PC-3 (cell line): ENCODE data around the gene HES7. TPM values are rescaled to one million over a fixed set of nuclear protein-coding genes. Genes with fewer than 3 reads are reported as not detected.
A peak's percentile ranks its signal among the peaks of the same experiment; 100 is the strongest.

Experiments used
- ATAC-seq: fragments of 200-7000 bp; cut with Tn5 transposase; 2 replicates; pipeline ENCODE4 v1.9.1; 2020; ENCODE audit warnings: mild to moderate bottlenecking, moderate library complexity
- BruUV-seq: library from RNA; stranded (reverse); fragments of 400-500 nt; replicated peaks from 2 replicates; lab custom pipeline; 2021; lab: Mats Ljungman, UMichigan
- CTCF ChIA-PET: fragments of 300-600 bp; sonication (Branson Sonifier 250); formaldehyde crosslinking; loops from one replicate; lab custom pipeline; 2022; ENCODE audit warnings: antibody characterized with exemption; lab: Charles Lee
- POLR2A ChIA-PET: fragments of 300-600 bp; sonication (Branson Sonifier 250); formaldehyde crosslinking; loops from one replicate; lab custom pipeline; 2022; ENCODE audit warnings: antibody characterized with exemption; ENCODE audit not compliant: unreplicated experiment; lab: Charles Lee
- DNase-seq: peaks from one replicate; pipeline ENCODE4 v3.0.0-alpha.2; 2015
- H2AFZ ChIP-seq: fragments of 300-600 bp; sonication (generic); 2 replicates; pipeline ENCODE4 v1.6.0; 2016; ENCODE audit warnings: antibody characterized with exemption, low read length
- H3F3A ChIP-seq: fragments of 300-600 bp; sonication (generic); one replicate; pipeline ENCODE4 v1.6.0; 2017; ENCODE audit warnings: antibody characterized with exemption, low read length, control low read depth, mild to moderate bottlenecking; ENCODE audit not compliant: unreplicated experiment
- H3K27ac ChIP-seq: fragments of 300-600 bp; sonication (generic); 2 replicates; pipeline ENCODE4 v1.5.1; 2016; ENCODE audit warnings: mild to moderate bottlenecking, low read length
- H3K27me3 ChIP-seq: fragments of 300-600 bp; sonication (generic); 2 replicates; pipeline ENCODE4 v1.6.1; 2016; ENCODE audit warnings: low read length, mixed read lengths
- H3K36me3 ChIP-seq: fragments of 300-600 bp; sonication (generic); 2 replicates; pipeline ENCODE4 v1.6.1; 2016; ENCODE audit warnings: low read depth, mixed run types, low read length, mixed read lengths
- H3K4me1 ChIP-seq: fragments of 300-600 bp; sonication (generic); 2 replicates; pipeline ENCODE4 v1.5.1; 2016; ENCODE audit warnings: low read length; ENCODE audit not compliant: insufficient read depth
- H3K4me2 ChIP-seq: fragments of 300-600 bp; sonication (generic); 2 replicates; pipeline ENCODE4 v1.6.0; 2016; ENCODE audit warnings: low read length
- H3K4me3 ChIP-seq: fragments of 300-600 bp; sonication (generic); 2 replicates; pipeline ENCODE4 v1.5.1; 2016; ENCODE audit warnings: mild to moderate bottlenecking, low read length, mixed read lengths
- H3K79me2 ChIP-seq: fragments of 300-600 bp; sonication (generic); 2 replicates; pipeline ENCODE4 v1.6.1; 2017; ENCODE audit warnings: low read length, mixed read lengths
- H3K9ac ChIP-seq: fragments of 300-600 bp; sonication (generic); 2 replicates; pipeline ENCODE4 v1.6.0; 2016; ENCODE audit warnings: mild to moderate bottlenecking, low read length
- H3K9me2 ChIP-seq: fragments of 300-600 bp; sonication (generic); replicated peaks from 2 replicates; pipeline ENCODE4 v1.6.1; 2016; ENCODE audit warnings: mixed run types, low read length, mixed read lengths
- H3K9me3 ChIP-seq: fragments of 300-600 bp; sonication (generic); 2 replicates; pipeline ENCODE4 v1.6.1; 2016; ENCODE audit warnings: low read length, mixed read lengths
- H4K20me1 ChIP-seq: fragments of 300-600 bp; sonication (generic); 2 replicates; pipeline ENCODE4 v1.6.1; 2016; ENCODE audit warnings: low read length, mixed read lengths
- CTCF ChIP-seq: fragments of 300-600 bp; sonication (generic); conservative IDR thresholded peaks from 2 replicates; pipeline ENCODE4 v1.5.1; 2017; ENCODE audit warnings: antibody characterized with exemption, low read depth, mild to moderate bottlenecking, low read length
- EZH2 ChIP-seq: fragments of 300-600 bp; sonication (generic); IDR thresholded peaks from one replicate; pipeline ENCODE4 v1.6.1; 2017; ENCODE audit warnings: antibody characterized with exemption, mild to moderate bottlenecking, low read length; ENCODE audit not compliant: unreplicated experiment
- EZH2phosphoT487 ChIP-seq: fragments of 300-600 bp; sonication (generic); IDR thresholded peaks from 2 replicates; pipeline ENCODE4 v1.6.1; 2018; ENCODE audit warnings: mild to moderate bottlenecking, antibody characterized with exemption, low read length, borderline replicate concordance
- intact Hi-C: fragments of 100-400 bp; cut with micrococcal nuclease; formaldehyde crosslinking; loops from 2 replicates; pipeline ENCODE4 v1.9.0; 2023
- total RNA-seq: library from RNA; depleted of rRNA; stranded (reverse); fragments of >200 nt; gene quantifications from 2 replicates; pipeline ENCODE4 v1.2.3, GENCODE V29; 2014

The HES7 gene
- total RNA-seq, 1 experiment from 2014 or later = not detected

GRCh38 chr17:8138374-8138671 is 14.4 kb upstream of the HES7 start:
- H3F3A ChIP-seq = no peaks in the 10 kb centered on the region
- CTCF ChIA-PET = interaction anchor here (1.0 kb wide), 1 partner anchor 19 kb away, joined by 7 read pairs; no protein-coding TSS in a partner anchor
- peak overlapping the region; percentile 70 for H3K4me3 ChIP-seq
- no peaks in the 10 kb centered on the region for H3K36me3 ChIP-seq
- H3K4me2 ChIP-seq = peak overlapping the region; percentile 89
- ATAC-seq (peak; percentile 69), DNase-seq (no peak)
- H3K79me2 ChIP-seq = no peaks in the 10 kb centered on the region
- no peaks in the 10 kb centered on the region for H3K9me2 ChIP-seq
- intact Hi-C loops = loop anchor here (1.0 to 5.0 kb wide), 5 partner anchors 8 to 84 kb away; no protein-coding TSS in a partner anchor
- no TSS peak for BruUV-seq
- H3K27ac ChIP-seq = peak overlapping the region; percentile 2; the same call in 1 of the 2 replicates
- peaks cover 6% of the 10 kb centered on the region for H3K4me1 ChIP-seq
- H3K9ac ChIP-seq = peak overlapping the region; percentile 22; the same call in 1 of the 2 replicates
- H3K9me3 ChIP-seq = no peaks in the 10 kb centered on the region
- H4K20me1 ChIP-seq = no peaks in the 10 kb centered on the region
- no peaks in the 10 kb centered on the region for H3K27me3 ChIP-seq
- POLR2A ChIA-PET = interaction anchor here (0.6 kb wide), 1 partner anchor 35 kb away, joined by 3 read pairs; no protein-coding TSS in a partner anchor
- H2AFZ ChIP-seq = peak overlapping the region; percentile 72
- TF ChIP-seq EZH2 (no peak), EZH2phosphoT487 (no peak), CTCF (no peak)

GRCh38 chr17:8137645-8138373 is 13.9 kb upstream of the HES7 start:
- H4K20me1 ChIP-seq = no peaks in the 10 kb centered on the region
- no peaks in the 10 kb centered on the region for H3K36me3 ChIP-seq
- intact Hi-C loops = loop anchor here (1.0 to 5.0 kb wide), 5 partner anchors 8 to 84 kb away; no protein-coding TSS in a partner anchor
- BruUV-seq = no TSS peak
- H3K27me3 ChIP-seq = no peaks in the 10 kb centered on the region
- peak overlapping the region; percentile 22; the same call in 1 of the 2 replicates for H3K9ac ChIP-seq
- ChIA-PET CTCF (interaction anchor here (1.0 kb wide), 1 partner anchor 19 kb away, joined by 7 read pairs; no protein-coding TSS in a partner anchor), POLR2A (interaction anchor here (0.6 kb wide), 1 partner anchor 35 kb away, joined by 3 read pairs; no protein-coding TSS in a partner anchor)
- DNase-seq (no peak), ATAC-seq (peak; percentile 4; the same call in 1 of the 2 replicates)
- no peaks in the 10 kb centered on the region for H3F3A ChIP-seq
- no peaks in the 10 kb centered on the region for H3K9me2 ChIP-seq
- H3K27ac ChIP-seq = peak overlapping the region; percentile 2; the same call in 1 of the 2 replicates
- TF ChIP-seq CTCF = no peak
- TF ChIP-seq EZH2phosphoT487 = no peak
- TF ChIP-seq EZH2 = no peak
- peak overlapping the region; percentile 70 for H3K4me3 ChIP-seq
- H2AFZ ChIP-seq = peak overlapping the region; percentile 72
- H3K4me1 ChIP-seq = peaks cover 6% of the 10 kb centered on the region
- peak overlapping the region; percentile 89 for H3K4me2 ChIP-seq
- H3K9me3 ChIP-seq = no peaks in the 10 kb centered on the region
- no peaks in the 10 kb centered on the region for H3K79me2 ChIP-seq

GRCh38 chr17:8133941-8134340 is 10.0 kb upstream of the HES7 start:
- BruUV-seq = no TSS peak
- no peaks in the 10 kb centered on the region for H3K9me3 ChIP-seq
- ChIA-PET CTCF (no interaction called here), POLR2A (no interaction called here)
- DNase-seq = no peak
- no peak overlapping the region for H3K4me2 ChIP-seq
- H3K9ac ChIP-seq = no peak overlapping the region
- no peak for TF ChIP-seq EZH2
- no peak for TF ChIP-seq CTCF
- no peak for TF ChIP-seq EZH2phosphoT487
- no peak overlapping the region for H3K4me3 ChIP-seq
- intact Hi-C loops = no loop called here
- no peaks in the 10 kb centered on the region for H3K36me3 ChIP-seq
- H3F3A ChIP-seq = no peaks in the 10 kb centered on the region
- H3K9me2 ChIP-seq = no peaks in the 10 kb centered on the region
- peaks cover 6% of the 10 kb centered on the region for H3K4me1 ChIP-seq
- ATAC-seq = no peak
- no peaks in the 10 kb centered on the region for H3K27me3 ChIP-seq
- H3K79me2 ChIP-seq = no peaks in the 10 kb centered on the region
- H3K27ac ChIP-seq = no peak overlapping the region
- H4K20me1 ChIP-seq = no peaks in the 10 kb centered on the region
- H2AFZ ChIP-seq = no peak overlapping the region
